Keratinocyte (primary cell): Measurements from ENCODE around the gene ERC1. TPM values are rescaled to one million over a fixed set of nuclear protein-coding genes. Genes with fewer than 3 reads are reported as not detected.

ENCODE experiments used
- DNase-seq: peaks from one replicate; pipeline ENCODE4 v3.0.0-alpha.2; 2011; ENCODE audit warnings: low read depth, missing footprints, low spot score
- FAIRE-seq: peaks from 2 replicates; lab custom pipeline; 2011; peaks lifted over from hg19 to GRCh38; lab: Jason Lieb, UNC
- H2AFZ ChIP-seq: 2 replicates; pipeline ENCODE4 v1.6.0; 2012; ENCODE audit warnings: low read length, control low read depth, inconsistent platforms; ENCODE audit not compliant: control insufficient read depth
- H3K27ac ChIP-seq: 2 replicates; pipeline ENCODE4 v1.5.1; 2011; ENCODE audit warnings: low read length; ENCODE audit not compliant: control insufficient read depth, insufficient read depth
- H3K27me3 ChIP-seq: 3 replicates; pipeline ENCODE4 v1.6.0; 2011; ENCODE audit warnings: low read length; ENCODE audit not compliant: control insufficient read depth, insufficient read depth; ENCODE audit errors: extremely low read depth
- H3K36me3 ChIP-seq, 2 experiments: 2 replicates in 1 of 2; 3 replicates in 1 of 2; pipeline ENCODE4 v1.5.1; 2011; ENCODE audit warnings: low read length in 2 of 2, mild to moderate bottlenecking in 1 of 2; ENCODE audit not compliant: control insufficient read depth in 2 of 2, insufficient read depth in 2 of 2; ENCODE audit errors: extremely low read depth in 1 of 2
- H3K4me1 ChIP-seq: 3 replicates; pipeline ENCODE4 v1.5.1; 2011; ENCODE audit warnings: low read length; ENCODE audit not compliant: control insufficient read depth, insufficient read depth; ENCODE audit errors: extremely low read depth
- H3K4me2 ChIP-seq: 3 replicates; pipeline ENCODE4 v1.6.0; 2011; ENCODE audit warnings: low read depth, low read length; ENCODE audit not compliant: control insufficient read depth, insufficient read depth; ENCODE audit errors: extremely low read depth
- H3K4me3 ChIP-seq, 3 experiments: fragments of 200-600 bp in 1 of 3; sonication (generic) in 1 of 3; 2 replicates in 2 of 3; 3 replicates in 1 of 3; pipeline ENCODE4 v1.5.1; 2011 to 2016; ENCODE audit warnings: low read length in 3 of 3, mild to moderate bottlenecking in 3 of 3, control low read depth in 2 of 3, inconsistent platforms in 1 of 3, low read depth in 1 of 3, mixed read lengths in 1 of 3, mixed run types in 1 of 3, moderate library complexity in 1 of 3; ENCODE audit not compliant: control insufficient read depth in 2 of 3, insufficient read depth in 2 of 3; ENCODE audit errors: extremely low read depth in 1 of 3
- H3K79me2 ChIP-seq: 2 replicates; pipeline ENCODE4 v1.6.0; 2012; ENCODE audit warnings: low read length; ENCODE audit not compliant: control insufficient read depth, insufficient read depth
- H3K9ac ChIP-seq: 3 replicates; pipeline ENCODE4 v1.6.0; 2011; ENCODE audit warnings: low read length; ENCODE audit not compliant: control insufficient read depth, insufficient read depth; ENCODE audit errors: extremely low read depth
- H3K9me1 ChIP-seq: 3 replicates; pipeline ENCODE4 v1.6.0; 2011; ENCODE audit warnings: low read length; ENCODE audit not compliant: control insufficient read depth, insufficient read depth; ENCODE audit errors: extremely low read depth
- H3K9me3 ChIP-seq: 2 replicates; pipeline ENCODE4 v1.5.1; 2012; ENCODE audit warnings: low read depth, low read length; ENCODE audit not compliant: control insufficient read depth
- H4K20me1 ChIP-seq: 3 replicates; pipeline ENCODE4 v1.6.0; 2011; ENCODE audit warnings: low read length; ENCODE audit not compliant: control insufficient read depth, insufficient read depth; ENCODE audit errors: extremely low read depth
- CTCF ChIP-seq, 3 experiments: IDR thresholded peaks in 1 of 3; conservative IDR thresholded peaks in 1 of 3; optimal IDR thresholded peaks in 1 of 3; 2 replicates in 2 of 3; 3 replicates in 1 of 3; pipeline versions ENCODE3 to v1.5.1; 2011; ENCODE audit warnings: low read length in 3 of 3, mild to moderate bottlenecking in 3 of 3, moderate library complexity in 2 of 3, control low read depth in 1 of 3, inconsistent platforms in 1 of 3; ENCODE audit not compliant: insufficient read depth in 2 of 3; ENCODE audit errors: extremely low read depth in 1 of 3
- EZH2 ChIP-seq: IDR thresholded peaks from one replicate; pipeline ENCODE4 v1.6.1; 2012; ENCODE audit warnings: inconsistent platforms, mild to moderate bottlenecking, low read length, moderate library complexity
- dilution Hi-C: fragments of 300-500 bp; cut with MboI; formaldehyde crosslinking; loops from one replicate; pipeline ENCODE4 v1.7.0; 2020; ENCODE audit warnings: low sequenced_read_pairs; ENCODE audit not compliant: extremely low pct_ligation_motif_present
- polyA plus RNA-seq, 5 experiments: library from polyadenylated mRNA; depleted of rRNA in 3 of 5; stranded (reverse) in 3 of 5; stranded (forward) in 1 of 5; unstranded in 1 of 5; fragments of >200 nt; gene quantifications; 1 replicate in 1 of 5; 2 replicates in 3 of 5; 3 replicates in 1 of 5; pipeline versions ENCODE4 v1.2.1 to v1.2.3, GENCODE V29; 2011 to 2012; ENCODE audit warnings: missing spikeins in 2 of 5, low read depth in 1 of 5, low replicate concordance in 1 of 5

The ERC1 gene
- polyA plus RNA-seq, 1 donor (not counting 4 experiments of a cell fraction or from before 2014, with no cell fraction given) = 16.1 TPM

GRCh38 chr12:1212526-1212925 lies 221.5 kb downstream of the ERC1 start:
- Histone ChIP-seq H3K36me3 (peaks cover 0 to 2% of the 10 kb centered on the region in 2 experiments), H3K4me2 (no peak overlapping the region), H2AFZ (no peak overlapping the region), H3K9me1 (no peaks in the 10 kb centered on the region), H3K9ac (no peak overlapping the region), H4K20me1 (no peaks in the 10 kb centered on the region), H3K27ac (no peak overlapping the region), H3K4me3 (no peak overlapping the region), H3K4me1 (peaks cover 20% of the 10 kb centered on the region), H3K27me3 (no peaks in the 10 kb centered on the region), H3K9me3 (no peaks in the 10 kb centered on the region), H3K79me2 (peaks cover 3% of the 10 kb centered on the region)
- no peak for FAIRE-seq
- DNase-seq = no peak
- dilution Hi-C loops = no loop called here
- TF ChIP-seq EZH2 (no peak), CTCF (optimal IDR thresholded peaks at IDR 0.05 in 1 of 3, IDR thresholded peaks at IDR 0.05 in 1 of 3, conservative IDR thresholded peaks at IDR 0.05 in 1 of 3; ENCODE audit: extremely low read depth in 1 of 3, insufficient read depth in 2 of 3, low read length in 3 of 3) (no peak)

DNA sequence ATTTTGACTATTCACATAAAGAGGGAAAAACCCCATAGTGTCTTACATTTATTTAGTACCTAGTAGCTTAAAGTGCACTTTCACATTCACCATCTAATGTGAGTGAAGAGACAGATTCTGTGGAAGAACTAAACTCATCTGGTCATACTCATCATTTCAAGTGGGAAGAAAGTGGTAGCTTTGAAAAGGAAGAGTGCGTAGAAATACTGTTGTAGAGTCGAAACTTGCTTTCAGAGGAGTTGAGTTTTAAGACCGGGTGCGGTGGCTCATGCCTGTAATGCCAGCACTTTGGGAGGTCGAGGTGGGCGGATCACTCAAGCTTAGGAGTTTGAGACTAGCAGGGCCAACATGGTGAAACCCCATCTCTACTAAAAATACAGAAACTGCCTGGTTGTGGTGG lies 222.2 kb downstream of the ERC1 start:
- no peak overlapping the region for H3K4me3 ChIP-seq
- peaks cover 3% of the 10 kb centered on the region for H3K79me2 ChIP-seq
- no peak for DNase-seq
- no peaks in the 10 kb centered on the region for H3K9me3 ChIP-seq
- no peak overlapping the region for H2AFZ ChIP-seq
- TF ChIP-seq EZH2 (no peak), CTCF (optimal IDR thresholded peaks at IDR 0.05 in 1 of 3, IDR thresholded peaks at IDR 0.05 in 1 of 3, conservative IDR thresholded peaks at IDR 0.05 in 1 of 3; ENCODE audit: extremely low read depth in 1 of 3, insufficient read depth in 2 of 3, low read length in 3 of 3) (no peak)
- FAIRE-seq = no peak
- no peak overlapping the region for H3K4me2 ChIP-seq
- H3K9ac ChIP-seq = no peak overlapping the region
- peaks cover 27% of the 10 kb centered on the region for H3K4me1 ChIP-seq
- H3K27me3 ChIP-seq = no peaks in the 10 kb centered on the region
- dilution Hi-C loops = no loop called here
- H4K20me1 ChIP-seq = no peaks in the 10 kb centered on the region
- no peaks in the 10 kb centered on the region for H3K9me1 ChIP-seq
- H3K36me3 ChIP-seq = peaks cover 0 to 2% of the 10 kb centered on the region in 2 experiments
- H3K27ac ChIP-seq = no peak overlapping the region
